PC-9 (cell line): ENCODE data around the gene CCM2. TPM values are rescaled to one million over a fixed set of nuclear protein-coding genes. Genes with fewer than 3 reads are reported as not detected.
"Not testable (repeated sequence)": the region's sequence is repeated elsewhere in the genome, so short reads cannot be mapped to it uniquely, and the experiment has no call there.

ENCODE experiments used
- BruUV-seq: library from RNA; stranded (reverse); fragments of 400-500 nt; replicated peaks from 2 replicates; lab custom pipeline; 2021; lab: Mats Ljungman, UMichigan
- CTCF ChIA-PET: fragments of 300-600 bp; sonication (Branson Sonifier 250); formaldehyde crosslinking; loops from one replicate; lab custom pipeline; 2022; ENCODE audit warnings: antibody characterized with exemption; lab: Charles Lee
- POLR2A ChIA-PET: fragments of 300-600 bp; sonication (Branson Sonifier 250); formaldehyde crosslinking; loops from one replicate; lab custom pipeline; 2022; ENCODE audit warnings: antibody characterized with exemption; ENCODE audit not compliant: unreplicated experiment; lab: Charles Lee
- DNase-seq, 2 experiments: peaks; one replicate each; pipeline versions ENCODE4 v3.0.0 to v3.0.0-alpha.2; 2015 to 2022; ENCODE audit warnings: mixed read lengths in 1 of 2
- H2AFZ ChIP-seq: fragments of 200-600 bp; sonication (generic); 2 replicates; pipeline ENCODE4 v1.8.1; 2017; ENCODE audit warnings: antibody characterized with exemption
- H3F3A ChIP-seq: fragments of 200-600 bp; sonication (generic); 2 replicates; pipeline ENCODE4 v1.8.1; 2017; ENCODE audit warnings: antibody characterized with exemption, mild to moderate bottlenecking, low read depth; ENCODE audit not compliant: insufficient read depth
- H3K27ac ChIP-seq: fragments of 200-600 bp; sonication (generic); 2 replicates; pipeline ENCODE4 v1.6.1; 2016; ENCODE audit warnings: mixed run types
- H3K27me3 ChIP-seq: fragments of 200-600 bp; sonication (generic); 2 replicates; pipeline ENCODE4 v1.6.1; 2016; ENCODE audit warnings: low read depth, mixed run types; ENCODE audit not compliant: insufficient read depth
- H3K36me3 ChIP-seq: fragments of 200-600 bp; sonication (generic); 2 replicates; pipeline ENCODE4 v1.6.1; 2016; ENCODE audit warnings: low read depth, mixed run types
- H3K4me1 ChIP-seq: fragments of 200-600 bp; sonication (generic); replicated peaks from 2 replicates; pipeline ENCODE4 v1.6.1; 2016; ENCODE audit warnings: mixed run types; ENCODE audit not compliant: insufficient read depth
- H3K4me2 ChIP-seq: fragments of 200-600 bp; sonication (generic); 2 replicates; pipeline ENCODE4 v1.6.1; 2017; ENCODE audit warnings: mixed run types
- H3K4me3 ChIP-seq: fragments of 200-600 bp; sonication (generic); 2 replicates; pipeline ENCODE4 v1.6.1; 2016; ENCODE audit warnings: mixed run types
- H3K79me2 ChIP-seq: fragments of 200-600 bp; sonication (generic); 2 replicates; pipeline ENCODE4 v1.6.1; 2017; ENCODE audit warnings: low read depth, mixed run types
- H3K9me2 ChIP-seq: fragments of 200-600 bp; sonication (generic); 2 replicates; pipeline ENCODE4 v1.8.1; 2017; ENCODE audit warnings: mild to moderate bottlenecking; ENCODE audit not compliant: insufficient read depth
- H3K9me3 ChIP-seq: fragments of 200-600 bp; sonication (generic); 2 replicates; pipeline ENCODE4 v1.8.1; 2016; ENCODE audit warnings: low read depth; ENCODE audit not compliant: insufficient read depth
- H4K20me1 ChIP-seq: fragments of 200-600 bp; sonication (generic); 2 replicates; pipeline ENCODE4 v1.8.1; 2017; ENCODE audit not compliant: insufficient read depth
- EZH2 ChIP-seq: fragments of 200-600 bp; sonication (generic); IDR thresholded peaks from 2 replicates; pipeline ENCODE4 v1.8.0; 2017; ENCODE audit warnings: antibody characterized with exemption, low read depth
- intact Hi-C: fragments of 100-400 bp; cut with micrococcal nuclease; formaldehyde crosslinking; loops from one replicate; pipeline ENCODE4 v1.10.0; 2022; ENCODE audit not compliant: unreplicated experiment
- total RNA-seq: library from RNA; stranded (reverse); gene quantifications from 2 replicates; pipeline ENCODE4 v1.2.3, GENCODE V29; 2021
- TF ChIP-seq, protein P1 (sequence below): fragments of 200-600 bp; sonication (generic); conservative IDR thresholded peaks from 2 replicates; pipeline ENCODE4 v1.6.1; 2017; ENCODE audit warnings: mixed run types, antibody characterized with exemption, mild to moderate bottlenecking, moderate library complexity

Gene CCM2
- total RNA-seq, 1 experiment from 2014 or later: 54.2 TPM

DNA sequence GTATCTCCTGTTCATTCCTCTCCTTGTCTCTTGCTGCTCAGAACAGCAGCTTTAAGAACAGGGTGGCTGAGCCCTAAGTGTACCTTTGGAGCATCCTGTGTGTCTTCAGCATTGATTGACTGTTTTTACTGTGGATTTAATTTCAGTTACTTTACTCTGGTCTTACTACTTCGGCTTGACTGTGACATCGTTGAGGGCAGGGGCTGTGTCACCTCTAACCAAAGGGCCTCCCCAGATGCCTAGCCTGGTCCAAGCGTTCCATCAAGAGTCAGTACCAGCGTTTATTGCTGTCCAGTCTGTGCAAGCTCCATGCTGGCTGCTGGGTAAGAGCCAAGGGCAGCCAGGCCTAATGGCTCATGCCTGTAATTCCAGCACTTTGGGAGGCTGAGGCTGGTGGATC is 32.4 kb downstream of the CCM2 start:
- Histone ChIP-seq H3K9me2 (no peaks in the 10 kb centered on the region), H3K36me3 (no peaks in the 10 kb centered on the region), H3K9me3 (no peaks in the 10 kb centered on the region), H3K4me1 (no peaks in the 10 kb centered on the region), H3K27ac (no peak overlapping the region), H3K4me3 (no peak overlapping the region), H3K27me3 (no peaks in the 10 kb centered on the region), H3K4me2 (no peak overlapping the region), H3F3A (no peaks in the 10 kb centered on the region), H4K20me1 (no peaks in the 10 kb centered on the region), H2AFZ (no peak overlapping the region), H3K79me2 (no peaks in the 10 kb centered on the region; the same call in 1 of the 2 replicates)
- TF ChIP-seq, protein P1, sequence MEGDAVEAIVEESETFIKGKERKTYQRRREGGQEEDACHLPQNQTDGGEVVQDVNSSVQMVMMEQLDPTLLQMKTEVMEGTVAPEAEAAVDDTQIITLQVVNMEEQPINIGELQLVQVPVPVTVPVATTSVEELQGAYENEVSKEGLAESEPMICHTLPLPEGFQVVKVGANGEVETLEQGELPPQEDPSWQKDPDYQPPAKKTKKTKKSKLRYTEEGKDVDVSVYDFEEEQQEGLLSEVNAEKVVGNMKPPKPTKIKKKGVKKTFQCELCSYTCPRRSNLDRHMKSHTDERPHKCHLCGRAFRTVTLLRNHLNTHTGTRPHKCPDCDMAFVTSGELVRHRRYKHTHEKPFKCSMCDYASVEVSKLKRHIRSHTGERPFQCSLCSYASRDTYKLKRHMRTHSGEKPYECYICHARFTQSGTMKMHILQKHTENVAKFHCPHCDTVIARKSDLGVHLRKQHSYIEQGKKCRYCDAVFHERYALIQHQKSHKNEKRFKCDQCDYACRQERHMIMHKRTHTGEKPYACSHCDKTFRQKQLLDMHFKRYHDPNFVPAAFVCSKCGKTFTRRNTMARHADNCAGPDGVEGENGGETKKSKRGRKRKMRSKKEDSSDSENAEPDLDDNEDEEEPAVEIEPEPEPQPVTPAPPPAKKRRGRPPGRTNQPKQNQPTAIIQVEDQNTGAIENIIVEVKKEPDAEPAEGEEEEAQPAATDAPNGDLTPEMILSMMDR: no peak
- no peak for TF ChIP-seq EZH2
- DNase-seq: no peak
- BruUV-seq: no TSS peak
- ChIA-PET CTCF (no interaction called here), POLR2A (no interaction called here)
- intact Hi-C loops: no loop called here

DNA sequence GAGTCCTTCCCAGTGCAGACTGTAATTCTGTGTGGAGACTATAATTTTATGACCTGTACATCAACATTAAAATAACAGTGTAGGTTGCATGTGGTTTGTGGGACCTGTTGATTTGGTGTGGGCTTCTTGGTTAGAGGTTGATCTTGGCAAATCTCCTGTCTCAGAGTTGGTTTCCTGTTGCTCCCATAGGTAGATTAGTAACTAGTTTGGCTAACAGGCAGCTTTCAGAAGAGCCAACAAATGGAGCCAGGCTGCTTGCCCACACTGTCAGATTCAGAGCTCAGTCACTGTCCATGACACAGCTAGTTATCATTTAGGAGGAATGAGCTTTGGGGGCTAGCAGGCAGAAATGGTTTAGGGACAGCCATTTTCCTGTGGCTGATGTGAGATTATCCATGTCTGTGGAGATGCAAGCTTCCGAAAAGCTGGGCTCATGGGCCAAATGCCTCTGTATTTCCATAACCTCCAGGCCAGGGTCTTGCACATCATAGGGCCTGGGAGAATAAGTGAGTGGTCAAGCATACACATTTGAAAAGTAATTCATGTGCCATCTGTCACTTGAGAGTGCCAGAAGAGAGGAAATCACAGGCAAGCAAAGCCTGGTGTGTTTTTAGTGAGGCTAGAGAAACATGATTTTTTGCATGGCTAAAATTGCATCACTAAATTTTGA is 33.4 kb downstream of the CCM2 start:
- H3K4me2 ChIP-seq: no peak overlapping the region

DNA sequence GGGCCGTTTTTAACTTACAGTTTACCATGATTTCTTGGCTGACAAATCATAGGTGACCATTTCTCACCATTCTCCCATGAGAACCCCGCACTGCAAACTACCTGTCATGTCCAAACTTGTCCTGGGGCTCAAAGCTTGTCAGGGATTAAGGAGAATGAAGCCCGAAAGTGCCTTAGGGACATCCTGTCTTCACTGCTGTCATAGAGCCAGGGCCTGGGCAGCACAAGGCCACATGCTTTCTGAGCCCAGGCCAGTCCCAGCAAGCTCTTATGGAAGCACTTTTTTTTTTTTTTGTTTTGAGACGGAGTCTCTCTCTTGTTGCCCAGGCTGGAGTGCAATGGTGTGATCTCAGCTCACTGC is 33.9 kb downstream of the CCM2 start:
- Histone ChIP-seq H3K4me2 (no peak overlapping the region), H4K20me1 (no peaks in the 10 kb centered on the region), H3K36me3 (no peaks in the 10 kb centered on the region), H3F3A (no peaks in the 10 kb centered on the region), H2AFZ (no peak overlapping the region), H3K27me3 (no peaks in the 10 kb centered on the region), H3K27ac (no peak overlapping the region), H3K9me3 (no peaks in the 10 kb centered on the region), H3K9me2 (no peaks in the 10 kb centered on the region), H3K4me3 (no peak overlapping the region), H3K4me1 (no peaks in the 10 kb centered on the region), H3K79me2 (no peaks in the 10 kb centered on the region; the same call in 1 of the 2 replicates)
- intact Hi-C loops: no loop called here
- TF ChIP-seq EZH2: no peak
- TF ChIP-seq, protein P1: no peak
- no TSS peak for BruUV-seq
- ChIA-PET CTCF (no interaction called here), POLR2A (interaction anchor here (0.6 kb wide), 1 partner anchor 153 kb away, joined by 3 read pairs; no protein-coding TSS in a partner anchor)
- DNase-seq: no peak

More for the DNA sequence above, 33.4 kb downstream of the CCM2 start:
- no peak overlapping the region for H3K27ac ChIP-seq
- BruUV-seq: no TSS peak
- H3K4me1 ChIP-seq: no peaks in the 10 kb centered on the region
- intact Hi-C loops: no loop called here
- H3K4me3 ChIP-seq: no peak overlapping the region
- H3K79me2 ChIP-seq: no peaks in the 10 kb centered on the region; the same call in 1 of the 2 replicates
- DNase-seq: no peak
- H3F3A ChIP-seq: no peaks in the 10 kb centered on the region
- no peaks in the 10 kb centered on the region for H3K27me3 ChIP-seq
- H3K36me3 ChIP-seq: no peaks in the 10 kb centered on the region
- no peaks in the 10 kb centered on the region for H3K9me3 ChIP-seq
- no peaks in the 10 kb centered on the region for H4K20me1 ChIP-seq
- CTCF ChIA-PET: no interaction called here
- no peak overlapping the region for H2AFZ ChIP-seq
- POLR2A ChIA-PET: no interaction called here
- TF ChIP-seq EZH2: no peak
- TF ChIP-seq, protein P1: no peak
- no peaks in the 10 kb centered on the region for H3K9me2 ChIP-seq

DNA sequence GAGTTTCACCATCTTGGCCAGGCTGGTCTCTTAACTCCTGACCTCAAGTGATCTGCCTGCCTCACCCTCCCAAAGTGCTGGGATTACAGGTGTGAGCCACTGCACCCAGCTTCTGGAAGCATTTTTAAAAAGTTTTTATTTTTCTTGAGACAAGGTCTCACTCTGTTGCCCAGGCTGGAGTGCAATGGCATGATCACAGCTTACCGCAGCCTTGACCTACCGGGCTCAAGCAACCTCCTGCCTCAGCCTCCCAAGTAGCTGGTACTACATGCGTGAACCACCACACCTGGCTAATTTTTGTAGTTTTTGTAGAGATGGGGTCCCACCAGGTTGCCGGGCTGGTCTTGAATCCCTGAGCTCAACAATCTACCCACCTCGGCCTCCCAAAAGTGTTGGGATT is 34.7 kb downstream of the CCM2 start:
- H3K4me1 ChIP-seq, H3K27me3 ChIP-seq, H2AFZ ChIP-seq, H3K79me2 ChIP-seq, H3F3A ChIP-seq, H3K9me2 ChIP-seq, H3K36me3 ChIP-seq, DNase-seq, CTCF ChIA-PET, H3K9me3 ChIP-seq, H3K4me2 ChIP-seq, H3K4me3 ChIP-seq, intact Hi-C loops, BruUV-seq, H4K20me1 ChIP-seq, H3K27ac ChIP-seq: not testable (repeated sequence)
- POLR2A ChIA-PET: interaction anchor here (0.6 kb wide), 1 partner anchor 154 kb away, joined by 3 read pairs; no protein-coding TSS in a partner anchor
